Tibial artery (tissue), 4 donors: ENCODE results near the gene OR8D1.

Experiments used
- DNase-seq, 2 donors: peaks; one replicate each; pipeline ENCODE4 v3.0.0-alpha.2; 2019
- H3K27ac ChIP-seq, 2 donors: fragments of 200-600 bp; sonication (generic) in 1 of 2; 1 replicate in 1 of 2; 2 replicates in 1 of 2; pipeline ENCODE4 v1.5.1; 2018 to 2019; ENCODE audit warnings: mild to moderate bottlenecking in 1 of 2
- H3K27me3 ChIP-seq, 2 donors: fragments of 200-600 bp; sonication (generic) in 1 of 2; one replicate each; pipeline versions ENCODE4 v1.5.1 to v1.6.0; 2016 to 2019
- H3K36me3 ChIP-seq, 3 donors: fragments of 200-600 bp; sonication (generic) in 2 of 3; one replicate each; pipeline ENCODE4 v1.5.1; 2016 to 2019; ENCODE audit warnings: mild to moderate bottlenecking in 2 of 3
- H3K4me1 ChIP-seq, 4 donors: fragments of 200-600 bp; sonication (generic) in 2 of 4; 1 replicate in 3 of 4; 2 replicates in 1 of 4; pipeline ENCODE4 v1.5.1; 2016 to 2019
- H3K4me3 ChIP-seq, 2 donors: fragments of 200-600 bp; sonication (generic) in 1 of 2; 1 replicate in 1 of 2; 2 replicates in 1 of 2; pipeline ENCODE4 v1.5.1; 2018 to 2019; ENCODE audit warnings: mild to moderate bottlenecking in 2 of 2
- H3K9me3 ChIP-seq, 3 donors: fragments of 200-600 bp; sonication (generic) in 1 of 3; one replicate each; pipeline ENCODE4 v1.5.1; 2016 to 2019
- CTCF ChIP-seq, 2 experiments: fragments of 200-600 bp in 1 of 2; fragments of 450-650 bp in 1 of 2; IDR thresholded peaks; one replicate each; pipeline ENCODE4 v1.5.1; 2017 to 2019; ENCODE audit warnings: antibody characterized with exemption in 2 of 2, mild to moderate bottlenecking in 1 of 2, moderate library complexity in 1 of 2
- intact Hi-C: fragments of 100-400 bp; cut with DNase I; formaldehyde crosslinking; loops from one replicate; pipeline ENCODE4 v1.15.0; 2023; ENCODE audit warnings: low total_unique reads

The OR8D1 gene

DNA sequence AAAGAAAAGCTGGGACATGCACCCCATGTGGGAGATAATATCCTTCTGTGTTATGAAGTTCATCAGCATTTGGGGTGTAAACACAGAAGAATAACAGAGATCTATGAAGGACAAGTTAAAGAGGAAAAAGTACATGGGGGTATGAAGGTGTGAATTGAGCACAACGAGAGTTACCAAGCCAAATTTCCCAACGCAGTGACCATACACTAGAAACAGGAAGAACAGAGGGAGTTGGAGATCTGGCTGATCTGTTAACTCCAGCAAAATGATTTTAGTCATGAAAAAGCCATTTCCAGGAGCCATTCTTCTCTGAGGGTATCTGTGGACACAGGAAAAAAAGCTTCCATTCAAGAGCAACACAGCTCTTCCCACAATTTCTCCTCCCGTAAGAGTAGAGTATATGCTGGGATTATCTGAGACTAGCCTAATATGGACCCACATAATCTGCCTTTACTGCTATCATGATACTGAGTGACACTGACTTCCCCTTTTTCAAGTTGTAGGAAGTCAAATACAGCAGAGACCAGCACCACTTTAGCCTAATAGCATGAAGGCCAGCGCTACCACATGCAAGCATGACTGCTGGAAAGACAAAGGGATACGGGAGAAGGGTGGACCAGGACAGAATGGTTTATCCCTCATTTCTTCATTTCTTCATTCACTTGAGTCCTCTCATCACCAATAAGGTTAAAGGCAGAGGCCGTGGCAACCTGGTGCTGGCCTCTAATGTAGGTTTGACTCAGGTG is 25.8 kb upstream of the OR8D1 start:
- Histone ChIP-seq H3K4me3 (no peak overlapping the region), H3K9me3 (no peaks in the 10 kb centered on the region), H3K36me3 (no peaks in the 10 kb centered on the region), H3K27me3 (no peaks in the 10 kb centered on the region), H3K4me1 (no peaks in the 10 kb centered on the region), H3K27ac (no peak overlapping the region)
- no peak for DNase-seq
- no peak for TF ChIP-seq CTCF (IDR thresholded peaks at IDR 0.05)
- intact Hi-C loops, result no loop called here

GRCh38 chr11:124331873-124332272 is 18.1 kb upstream of the OR8D1 start:
- H3K36me3 ChIP-seq, result no peaks in the 10 kb centered on the region
- intact Hi-C loops, result no loop called here
- H3K4me1 ChIP-seq, result no peaks in the 10 kb centered on the region
- TF ChIP-seq CTCF (IDR thresholded peaks at IDR 0.05), result no peak
- H3K4me3 ChIP-seq, result no peak overlapping the region
- H3K27ac ChIP-seq, result no peak overlapping the region
- no peak for DNase-seq
- no peaks in the 10 kb centered on the region for H3K27me3 ChIP-seq
- no peaks in the 10 kb centered on the region for H3K9me3 ChIP-seq

GRCh38 chr11:124329787-124330478 is 16.2 kb upstream of the OR8D1 start:
- Histone ChIP-seq H3K4me1 (no peaks in the 10 kb centered on the region), H3K4me3 (no peak overlapping the region), H3K27ac (no peak overlapping the region), H3K36me3 (no peaks in the 10 kb centered on the region), H3K9me3 (no peaks in the 10 kb centered on the region), H3K27me3 (no peaks in the 10 kb centered on the region)
- intact Hi-C loops, result no loop called here
- no peak for DNase-seq
- TF ChIP-seq CTCF (IDR thresholded peaks at IDR 0.05), result no peak

DNA sequence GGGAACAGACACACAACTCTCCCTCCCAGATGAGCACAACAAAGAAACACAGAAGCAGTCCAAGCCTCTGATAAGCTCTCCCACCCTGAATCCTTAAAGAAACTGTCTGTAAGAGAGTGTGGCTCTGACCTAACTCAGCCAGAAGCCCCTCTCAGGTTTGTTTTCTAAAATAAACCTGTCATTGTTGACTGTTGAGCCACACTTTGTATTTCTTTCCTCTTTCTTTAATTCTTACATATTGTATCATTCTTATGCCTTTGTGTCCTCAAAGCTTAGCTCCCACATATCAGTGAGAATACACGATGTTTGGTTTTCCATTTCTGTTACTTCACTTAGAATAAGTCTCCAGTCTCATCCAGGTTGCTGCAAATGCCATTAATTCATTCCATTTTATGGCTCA is 14.0 kb upstream of the OR8D1 start:
- intact Hi-C loops, result no loop called here
- Histone ChIP-seq H3K4me3 (no peak overlapping the region), H3K4me1 (no peaks in the 10 kb centered on the region), H3K36me3 (no peaks in the 10 kb centered on the region), H3K27ac (no peak overlapping the region), H3K27me3 (no peaks in the 10 kb centered on the region), H3K9me3 (no peaks in the 10 kb centered on the region)
- no peak for TF ChIP-seq CTCF (IDR thresholded peaks at IDR 0.05)
- DNase-seq, result no peak

GRCh38 chr11:124322356-124322755 is 8.6 kb upstream of the OR8D1 start:
- no peak overlapping the region for H3K4me3 ChIP-seq
- intact Hi-C loops, result no loop called here
- no peak overlapping the region for H3K27ac ChIP-seq
- H3K4me1 ChIP-seq, result no peaks in the 10 kb centered on the region
- no peak for TF ChIP-seq CTCF (IDR thresholded peaks at IDR 0.05)
- H3K36me3 ChIP-seq, result no peaks in the 10 kb centered on the region
- H3K9me3 ChIP-seq, result no peaks in the 10 kb centered on the region
- DNase-seq, result no peak
- peaks cover 0 to 2% of the 10 kb centered on the region in 2 donors for H3K27me3 ChIP-seq
